IMR-90 (cell line): ENCODE data around the gene MYO10. TPM values are rescaled to one million over a fixed set of nuclear protein-coding genes. Genes with fewer than 3 reads are reported as not detected.

ENCODE experiments used
- ATAC-seq: fragments of 200-7000 bp; cut with Tn5 transposase; 2 replicates; pipeline ENCODE4 v1.9.1; 2020; ENCODE audit warnings: low read depth, mild to moderate bottlenecking, moderate library complexity
- BruUV-seq: library from RNA; stranded (reverse); fragments of 400-500 nt; replicated peaks from 2 replicates; lab custom pipeline; 2021; lab: Mats Ljungman, UMichigan
- CTCF ChIA-PET: fragments of 300-600 bp; formaldehyde crosslinking; extraction: SDS; loops from one replicate; lab custom pipeline; 2021; ENCODE audit warnings: antibody characterized with exemption; lab: Yijun Ruan, JAX
- POLR2A ChIA-PET: fragments of 300-600 bp; sonication (Branson Sonifier 250); formaldehyde crosslinking; loops from one replicate; lab custom pipeline; 2022; ENCODE audit warnings: antibody characterized with exemption; ENCODE audit not compliant: unreplicated experiment; lab: Charles Lee
- DNase-seq: peaks from one replicate; pipeline ENCODE4 v3.0.0; 2013
- H2AFZ ChIP-seq: replicated peaks from 2 replicates; pipeline ENCODE3; 2013; ENCODE audit warnings: low read length, mild to moderate bottlenecking; ENCODE audit not compliant: poor library complexity
- H2AK5ac ChIP-seq: 2 replicates; pipeline ENCODE4 v1.6.1; 2013; ENCODE audit warnings: low read depth, low read length, inconsistent platforms
- H2AK9ac ChIP-seq: replicated peaks from 2 replicates; pipeline ENCODE3; 2013; ENCODE audit warnings: mild to moderate bottlenecking, low read depth, low read length, moderate library complexity; ENCODE audit not compliant: poor library complexity
- H2BK120ac ChIP-seq: 2 replicates; pipeline ENCODE4 v1.6.1; 2013; ENCODE audit warnings: low read depth, low read length, inconsistent platforms
- H2BK15ac ChIP-seq: 3 replicates; pipeline ENCODE4 v1.6.1; 2013; ENCODE audit warnings: low read depth, low read length, inconsistent platforms
- H2BK20ac ChIP-seq: 2 replicates; pipeline ENCODE4 v1.6.1; 2013; ENCODE audit warnings: low read depth, mild to moderate bottlenecking, inconsistent platforms, low read length, moderate library complexity
- H2BK5ac ChIP-seq: 2 replicates; pipeline ENCODE4 v1.6.1; 2013; ENCODE audit warnings: mild to moderate bottlenecking, low read depth, low read length, inconsistent platforms; ENCODE audit not compliant: poor library complexity, severe bottlenecking
- H3K14ac ChIP-seq: replicated peaks from 2 replicates; pipeline ENCODE4 v1.6.1; 2013; ENCODE audit warnings: low read depth, low read length, inconsistent platforms
- H3K18ac ChIP-seq: 2 replicates; pipeline ENCODE4 v1.6.1; 2013; ENCODE audit warnings: low read depth, low read length, control low read depth
- H3K23ac ChIP-seq: 2 replicates; pipeline ENCODE4 v1.6.1; 2013; ENCODE audit warnings: low read depth, low read length, inconsistent platforms
- H3K27ac ChIP-seq: 2 replicates; pipeline ENCODE4 v1.5.1; 2013; ENCODE audit warnings: mild to moderate bottlenecking, control low read depth, low read length; ENCODE audit not compliant: insufficient read depth
- H3K27me3 ChIP-seq: 2 replicates; pipeline ENCODE4 v1.6.1; 2013; ENCODE audit warnings: low read length; ENCODE audit not compliant: control insufficient read depth, insufficient read depth
- H3K36me3 ChIP-seq: 2 replicates; pipeline ENCODE4 v1.6.1; 2013; ENCODE audit warnings: low read length, mixed read lengths; ENCODE audit not compliant: control insufficient read depth, insufficient read depth
- H3K4ac ChIP-seq: 2 replicates; pipeline ENCODE4 v1.6.1; 2013; ENCODE audit warnings: low read depth, low read length, inconsistent platforms
- H3K4me1 ChIP-seq: 2 replicates; pipeline ENCODE4 v1.6.1; 2013; ENCODE audit warnings: low read length, mixed read lengths; ENCODE audit not compliant: control insufficient read depth, insufficient read depth
- H3K4me2 ChIP-seq: 2 replicates; pipeline ENCODE4 v1.6.1; 2013; ENCODE audit warnings: low read depth, mild to moderate bottlenecking, control low read depth, low read length, moderate library complexity
- H3K4me3 ChIP-seq: 2 replicates; pipeline ENCODE4 v1.5.1; 2013; ENCODE audit warnings: low read depth, mild to moderate bottlenecking, control low read depth, low read length, moderate library complexity; ENCODE audit not compliant: insufficient read depth
- H3K56ac ChIP-seq: 2 replicates; pipeline ENCODE4 v1.6.1; 2013; ENCODE audit warnings: low read length, inconsistent platforms; ENCODE audit not compliant: insufficient read depth; ENCODE audit errors: extremely low read depth
- H3K79me1 ChIP-seq, 2 experiments: 2 replicates each; pipeline ENCODE4 v1.6.1; 2013; ENCODE audit warnings: low read length in 2 of 2, inconsistent platforms in 1 of 2, low read depth in 1 of 2
- H3K9ac ChIP-seq: 2 replicates; pipeline ENCODE4 v1.6.1; 2013; ENCODE audit warnings: low read depth, low read length, control low read depth
- H3K9me1 ChIP-seq: 2 replicates; pipeline ENCODE4 v1.6.1; 2013; ENCODE audit warnings: low read length, inconsistent platforms; ENCODE audit not compliant: insufficient read depth
- H3K9me3 ChIP-seq: 2 replicates; pipeline ENCODE4 v1.6.1; 2013; ENCODE audit warnings: low read length; ENCODE audit not compliant: control insufficient read depth, insufficient read depth
- H4K20me1 ChIP-seq: 2 replicates; pipeline ENCODE4 v1.6.1; 2013; ENCODE audit warnings: low read length, inconsistent platforms; ENCODE audit not compliant: insufficient read depth
- H4K5ac ChIP-seq: 2 replicates; pipeline ENCODE4 v1.6.1; 2013; ENCODE audit warnings: mild to moderate bottlenecking, low read depth, low read length, control low read depth
- H4K8ac ChIP-seq, 2 experiments: 2 replicates each; pipeline ENCODE4 v1.6.1; 2013; ENCODE audit warnings: low read depth in 2 of 2, low read length in 2 of 2, control low read depth in 1 of 2, inconsistent platforms in 1 of 2
- H4K91ac ChIP-seq: 2 replicates; pipeline ENCODE4 v1.6.1; 2013; ENCODE audit warnings: low read depth, low read length, inconsistent platforms; ENCODE audit not compliant: insufficient read depth
- CEBPB ChIP-seq: IDR thresholded peaks from 2 replicates; pipeline ENCODE4 v1.6.1; 2012; ENCODE audit warnings: low read depth, low read length, improper control_type of control experiment
- SMC3 ChIP-seq: fragments of 150-350 bp; IDR thresholded peaks from 2 replicates; pipeline ENCODE4 v1.6.1; 2016; ENCODE audit warnings: low read depth, mild to moderate bottlenecking, antibody characterized with exemption, low read length, moderate library complexity
- WGBS, 2 experiments: methylation state at CpG; one replicate each; pipeline versions ENCODE4 v1.1.5 to v1.1.7; 2013; ENCODE audit warnings: missing lambda C conversion rate in 2 of 2; ENCODE audit not compliant: insufficient read length in 1 of 2; ENCODE audit errors: extremely low coverage in 2 of 2; 5-methylcytosine and 5-hydroxymethylcytosine counted together
- dilution Hi-C: fragments of 300-500 bp; cut with HindIII; formaldehyde crosslinking; loops from one replicate; pipeline ENCODE4 v1.14.3; 2018; ENCODE audit warnings: low sequenced_read_pairs; ENCODE audit not compliant: unreplicated experiment
- in situ Hi-C: fragments of 300-500 bp; cut with MboI; formaldehyde crosslinking; loops from 3 replicates; pipeline ENCODE4 v1.14.3; 2019; ENCODE audit warnings: low sequenced_read_pairs, inconsistent platforms, mixed read lengths
- intact Hi-C: fragments of 100-400 bp; cut with micrococcal nuclease; formaldehyde crosslinking; loops from 2 replicates; pipeline ENCODE4 v1.10.0; 2022
- polyA plus RNA-seq, 3 experiments: library from polyadenylated mRNA; depleted of rRNA; stranded (reverse); fragments of >200 nt; gene quantifications; 2 replicates each; pipeline ENCODE4 v1.2.3, GENCODE V29; 2012; ENCODE audit warnings: low replicate concordance in 1 of 3
- total RNA-seq: library from RNA; depleted of rRNA; stranded (reverse); fragments of >200 nt; gene quantifications from 2 replicates; pipeline ENCODE4 v1.2.3, GENCODE V29; 2012

Gene MYO10
- total and polyA plus RNA-seq, 2 of the 4 experiments (the other 2 are of a cell fraction), result 39.9 to 115 TPM

GRCh38 chr5:16920109-16920816 lies 15.8 kb downstream of the MYO10 start:
- Histone ChIP-seq H4K8ac (no peak overlapping the region), H3K27me3 (no peaks in the 10 kb centered on the region), H3K4me1 (peaks cover 17% of the 10 kb centered on the region), H2BK120ac (no peak overlapping the region), H3K36me3 (peaks cover 12% of the 10 kb centered on the region), H3K18ac (no peak overlapping the region), H3K23ac (no peak overlapping the region), H4K91ac (no peak overlapping the region), H3K4me2 (no peak overlapping the region), H4K5ac (no peak overlapping the region), H2BK5ac (no peak overlapping the region), H3K4ac (no peak overlapping the region), H3K79me1 (peaks cover 3 to 56% of the 10 kb centered on the region in 2 experiments; a peak in 3 of 4 replicates), H3K9ac (no peak overlapping the region), H3K56ac (no peak overlapping the region), H2AFZ (no peak overlapping the region), H3K4me3 (no peak overlapping the region), H2AK5ac (no peak overlapping the region), H4K20me1 (peaks cover 98% of the 10 kb centered on the region), H3K27ac (no peak overlapping the region), H2BK20ac (no peak overlapping the region), H2BK15ac (no peak overlapping the region), H2AK9ac (no peak overlapping the region), H3K9me3 (no peaks in the 10 kb centered on the region), H3K14ac (no peak overlapping the region), H3K9me1 (peaks cover 34% of the 10 kb centered on the region)
- TF ChIP-seq CEBPB, result peak; percentile 13; the same call in 1 of the 2 replicates
- no peak for TF ChIP-seq SMC3
- intact Hi-C loops (no loop called here), dilution Hi-C loops (no loop called here), in situ Hi-C loops (no loop called here)
- CTCF ChIA-PET, result interaction anchor here (0.6 to 1.2 kb wide), 2 partner anchors 34 to 270 kb away, joined by 4 read pairs; no protein-coding TSS in a partner anchor
- no TSS peak for BruUV-seq
- no peak for ATAC-seq
- WGBS, 2 experiments, result no CpG with 5 or more reads among the region's 8 CpGs
- POLR2A ChIA-PET, result interaction anchor here (0.6 kb wide), 1 partner anchor 124 kb away, joined by 3 read pairs; no protein-coding TSS in a partner anchor
- DNase-seq, result no peak
